Mesenchymal stem cell (in vitro differentiated cells and primary cell): ENCODE results near the gene TK1.

ENCODE experiments used
- DNase-seq: peaks from one replicate; pipeline ENCODE4 v3.0.0-alpha.2; 2013
- H2AFZ ChIP-seq: one replicate; pipeline ENCODE4 v1.6.1; 2013; ENCODE audit warnings: low read depth, mild to moderate bottlenecking, control low read depth, inconsistent platforms, low read length, moderate library complexity
- H2AK5ac ChIP-seq: 2 replicates; pipeline ENCODE4 v1.6.1; 2013; ENCODE audit warnings: low read length, moderate library complexity, mild to moderate bottlenecking, inconsistent platforms; ENCODE audit not compliant: severe bottlenecking
- H2BK120ac ChIP-seq: one replicate; pipeline ENCODE4 v1.6.1; 2013; ENCODE audit warnings: low read depth, mild to moderate bottlenecking, inconsistent platforms, low read length, moderate library complexity
- H2BK12ac ChIP-seq, 2 experiments: one replicate each; pipeline ENCODE4 v1.6.1; 2013; ENCODE audit warnings: inconsistent platforms in 2 of 2, low read length in 2 of 2, mild to moderate bottlenecking in 2 of 2, moderate library complexity in 2 of 2, control low read depth in 1 of 2
- H2BK15ac ChIP-seq: one replicate; pipeline ENCODE4 v1.6.1; 2013; ENCODE audit warnings: mild to moderate bottlenecking, low read depth, inconsistent platforms; ENCODE audit not compliant: poor library complexity, severe bottlenecking
- H2BK5ac ChIP-seq: 2 replicates; pipeline ENCODE4 v1.6.1; 2013; ENCODE audit warnings: low read depth, mild to moderate bottlenecking, low read length, control low read depth, inconsistent platforms; ENCODE audit not compliant: poor library complexity, severe bottlenecking
- H3K14ac ChIP-seq, 2 experiments: one replicate each; pipeline ENCODE4 v1.6.1; 2013; ENCODE audit warnings: inconsistent platforms in 2 of 2, low read length in 2 of 2, control low read depth in 1 of 2, mild to moderate bottlenecking in 1 of 2, moderate library complexity in 1 of 2
- H3K18ac ChIP-seq, 2 experiments: one replicate each; pipeline ENCODE4 v1.6.1; 2013; ENCODE audit warnings: inconsistent platforms in 2 of 2, low read length in 2 of 2, control low read depth in 1 of 2, low read depth in 1 of 2, mild to moderate bottlenecking in 1 of 2
- H3K23ac ChIP-seq, 2 experiments: one replicate each; pipeline ENCODE4 v1.6.1; 2013; ENCODE audit warnings: inconsistent platforms in 2 of 2, low read length in 2 of 2, mild to moderate bottlenecking in 2 of 2, moderate library complexity in 2 of 2, control low read depth in 1 of 2
- H3K27ac ChIP-seq: 2 replicates; pipeline ENCODE4 v1.5.1; 2013; ENCODE audit warnings: mild to moderate bottlenecking, moderate library complexity, low read length, control low read depth, inconsistent platforms; ENCODE audit not compliant: poor library complexity, severe bottlenecking
- H3K27me3 ChIP-seq, 2 experiments: 2 replicates each; pipeline versions ENCODE4 v1.6.1 to v1.7.0; 2013; ENCODE audit warnings: low read length in 2 of 2, mild to moderate bottlenecking in 2 of 2, moderate library complexity in 2 of 2, control low read depth in 1 of 2, inconsistent platforms in 1 of 2; ENCODE audit not compliant: control insufficient read depth in 1 of 2, insufficient read depth in 1 of 2
- H3K36me3 ChIP-seq, 2 experiments: 2 replicates each; pipeline versions ENCODE4 v1.6.1 to v1.7.0; 2013; ENCODE audit warnings: low read length in 2 of 2, control low read depth in 1 of 2, inconsistent platforms in 1 of 2, low read depth in 1 of 2, mild to moderate bottlenecking in 1 of 2; ENCODE audit not compliant: insufficient read depth in 2 of 2, control insufficient read depth in 1 of 2
- H3K4ac ChIP-seq, 2 experiments: one replicate each; pipeline ENCODE4 v1.6.1; 2013; ENCODE audit warnings: inconsistent platforms in 2 of 2, low read length in 2 of 2, mild to moderate bottlenecking in 2 of 2, moderate library complexity in 2 of 2, control low read depth in 1 of 2, low read depth in 1 of 2
- H3K4me1 ChIP-seq: 2 replicates; pipeline ENCODE4 v1.6.1; 2013; ENCODE audit warnings: low read depth, low read length, control low read depth; ENCODE audit not compliant: control insufficient read depth, insufficient read depth
- H3K4me2 ChIP-seq: 2 replicates; pipeline ENCODE4 v1.6.1; 2013; ENCODE audit warnings: low read length, mild to moderate bottlenecking, inconsistent platforms; ENCODE audit not compliant: poor library complexity, severe bottlenecking
- H3K4me3 ChIP-seq, 2 experiments: 2 replicates each; pipeline versions ENCODE4 v1.5.1 to v1.7.0; 2013; ENCODE audit warnings: low read length in 2 of 2, mild to moderate bottlenecking in 2 of 2, control low read depth in 1 of 2, low read depth in 1 of 2; ENCODE audit not compliant: insufficient read depth in 1 of 2
- H3K79me1 ChIP-seq: replicated peaks from 2 replicates; pipeline ENCODE4 v1.6.1; 2013; ENCODE audit warnings: mild to moderate bottlenecking, control low read depth, low read length, inconsistent platforms; ENCODE audit not compliant: poor library complexity, severe bottlenecking
- H3K9ac ChIP-seq: 2 replicates; pipeline ENCODE4 v1.7.0; 2013; ENCODE audit warnings: mild to moderate bottlenecking, low read length, moderate library complexity
- H3K9me3 ChIP-seq: 2 replicates; pipeline ENCODE4 v1.7.0; 2013; ENCODE audit warnings: mild to moderate bottlenecking, low read length; ENCODE audit not compliant: control insufficient read depth
- H4K8ac ChIP-seq: one replicate; pipeline ENCODE4 v1.6.1; 2013; ENCODE audit warnings: inconsistent platforms, mild to moderate bottlenecking, low read length, moderate library complexity
- H4K91ac ChIP-seq: one replicate; pipeline ENCODE4 v1.6.1; 2013; ENCODE audit warnings: mild to moderate bottlenecking, low read length, inconsistent platforms
- WGBS: methylation state at CpG from one replicate; pipeline ENCODE4 v1.1.7; 2013; ENCODE audit warnings: mixed read lengths; 5-methylcytosine and 5-hydroxymethylcytosine counted together

Gene TK1

DNA sequence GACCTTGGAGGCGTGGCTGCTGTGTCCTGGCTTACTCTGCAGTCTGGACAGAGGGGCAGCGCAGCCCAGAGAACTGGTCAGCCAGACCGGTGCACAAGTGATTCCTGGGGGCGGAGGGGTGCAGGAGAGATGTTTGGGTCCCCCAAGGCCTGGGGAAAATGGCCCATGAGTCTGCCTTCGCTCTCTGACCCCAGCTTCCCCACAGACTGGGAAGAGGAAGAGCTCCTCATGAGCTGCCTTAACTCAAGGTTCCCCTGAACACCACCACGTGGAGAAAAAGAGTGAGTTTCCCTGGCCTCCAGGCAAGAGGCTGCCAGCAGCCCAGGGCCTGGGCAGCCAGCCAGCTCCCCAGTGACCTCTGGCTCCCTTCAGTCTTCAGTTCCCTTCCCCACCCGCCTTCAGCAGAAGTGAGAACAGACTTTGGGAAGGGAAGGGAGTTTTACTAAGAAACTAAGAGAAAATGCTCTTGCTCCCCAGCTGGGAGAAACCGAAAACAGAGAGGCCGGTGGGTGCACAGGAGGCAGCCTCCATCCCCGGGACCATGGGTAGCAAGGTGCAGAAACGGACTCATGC is 42.6 kb downstream of the TK1 start:
- peak; percentile 77 for DNase-seq
- Histone ChIP-seq H3K4ac (peak overlapping the region; percentile 49 to 71), H3K4me2 (no peak overlapping the region), H2BK12ac (peak overlapping the region; percentile 93 to 96), H2BK15ac (peak overlapping the region; percentile 12), H2BK120ac (no peak overlapping the region), H3K36me3 (no peaks in the 10 kb centered on the region), H3K27ac (no peak overlapping the region), H4K8ac (no peak overlapping the region), H3K4me1 (peaks cover 42% of the 10 kb centered on the region), H2AFZ (no peak overlapping the region), H3K4me3 (no peak overlapping the region), H3K27me3 (peaks cover 0 to 16% of the 10 kb centered on the region in 2 experiments), H3K18ac (peak overlapping the region; percentile 28 to 91), H2AK5ac (no peak overlapping the region), H3K79me1 (no peaks in the 10 kb centered on the region), H3K14ac (peak overlapping the region in 1 of 2 experiments; percentile 98), H3K9ac (no peak overlapping the region), H3K23ac (no peak overlapping the region), H4K91ac (peak overlapping the region; percentile 47), H2BK5ac (no peak overlapping the region), H3K9me3 (no peaks in the 10 kb centered on the region)
- 80% methylated on average over 10 of the region's 11 CpGs for WGBS

DNA sequence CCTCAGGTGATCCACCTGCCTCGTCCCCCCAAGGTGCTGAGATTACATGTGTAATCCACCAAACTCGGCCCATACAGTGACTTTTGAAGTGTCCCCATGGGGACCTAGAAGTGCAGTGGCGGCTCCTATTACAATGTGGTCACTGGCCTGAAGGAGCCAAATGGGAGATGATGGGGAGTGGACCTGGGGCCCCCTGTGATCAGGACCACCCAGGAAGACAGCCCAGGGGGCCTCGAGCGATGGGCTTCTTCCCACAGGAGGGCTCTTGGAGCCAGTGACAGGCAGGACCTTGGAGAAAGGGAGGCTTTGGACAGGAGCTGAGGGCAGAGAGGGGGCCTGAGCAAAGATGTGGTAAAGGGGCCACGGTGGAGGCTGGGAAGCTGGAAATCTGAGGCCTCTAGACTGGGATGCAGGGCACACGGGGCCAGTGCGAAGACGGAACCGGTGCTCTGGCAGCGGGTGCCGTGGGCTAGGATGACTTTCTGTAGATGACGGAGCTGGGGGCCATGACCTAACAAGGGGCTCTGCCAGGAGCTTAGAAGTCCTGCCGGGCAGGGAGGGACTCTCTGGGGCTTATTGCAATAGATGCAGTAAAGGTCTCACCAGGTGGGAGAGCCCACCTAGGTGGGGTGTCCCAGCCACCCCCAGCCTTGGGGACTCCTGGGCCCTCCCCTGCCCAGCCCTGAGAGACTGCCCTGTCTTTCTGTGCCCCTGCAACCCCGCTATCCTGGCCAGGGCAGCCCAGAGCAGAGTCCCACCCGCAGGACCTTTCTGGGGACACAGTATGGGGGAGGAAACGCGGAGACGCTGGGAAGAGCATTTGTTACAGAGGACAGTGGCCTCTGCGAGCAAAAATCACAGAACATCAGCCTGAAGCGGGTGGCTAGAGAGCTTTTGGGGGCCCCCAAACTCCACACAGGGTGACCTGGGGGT is 43.4 kb downstream of the TK1 start:
- H3K4ac ChIP-seq = peak overlapping the region; percentile 49 to 71
- H2BK15ac ChIP-seq = peak overlapping the region; percentile 33
- peaks cover 0 to 18% of the 10 kb centered on the region in 2 experiments for H3K27me3 ChIP-seq
- no peak overlapping the region for H2AFZ ChIP-seq
- no peak overlapping the region for H3K9ac ChIP-seq
- H3K4me3 ChIP-seq = no peak overlapping the region
- H3K36me3 ChIP-seq = no peaks in the 10 kb centered on the region
- peaks cover 42% of the 10 kb centered on the region for H3K4me1 ChIP-seq
- no peak overlapping the region for H3K23ac ChIP-seq
- peak overlapping the region in 1 of 2 experiments; percentile 22 for H3K14ac ChIP-seq
- no peak overlapping the region for H2BK5ac ChIP-seq
- peak overlapping the region; percentile 47 to 75 for H3K18ac ChIP-seq
- no peak for DNase-seq
- no peaks in the 10 kb centered on the region for H3K79me1 ChIP-seq
- no peaks in the 10 kb centered on the region for H3K9me3 ChIP-seq
- peak overlapping the region; percentile 41 for H4K8ac ChIP-seq
- WGBS = 93% methylated on average over 21 of the region's 21 CpGs
- no peak overlapping the region for H3K4me2 ChIP-seq
- H2BK12ac ChIP-seq = peak overlapping the region; percentile 91 to 96
- H2AK5ac ChIP-seq = peak overlapping the region; percentile 37
- peak overlapping the region; percentile 70 for H4K91ac ChIP-seq
- peak overlapping the region; percentile 52 for H2BK120ac ChIP-seq
- H3K27ac ChIP-seq = no peak overlapping the region

GRCh38 chr17:78142119-78142861 is 44.6 kb downstream of the TK1 start:
- Histone ChIP-seq H4K91ac (no peak overlapping the region), H2BK12ac (peak overlapping the region in 1 of 2 experiments; percentile 40), H3K4ac (no peak overlapping the region), H2BK15ac (peak overlapping the region; percentile 31), H2BK5ac (no peak overlapping the region), H2BK120ac (no peak overlapping the region), H3K23ac (no peak overlapping the region), H3K79me1 (no peaks in the 10 kb centered on the region), H3K4me2 (no peak overlapping the region), H2AFZ (no peak overlapping the region), H3K27me3 (peaks cover 0 to 22% of the 10 kb centered on the region in 2 experiments), H3K18ac (peak overlapping the region in 1 of 2 experiments; percentile 49), H3K9me3 (no peaks in the 10 kb centered on the region), H3K36me3 (no peaks in the 10 kb centered on the region), H3K14ac (no peak overlapping the region), H3K4me1 (peaks cover 42% of the 10 kb centered on the region), H2AK5ac (no peak overlapping the region), H3K4me3 (no peak overlapping the region), H3K9ac (no peak overlapping the region), H3K27ac (no peak overlapping the region), H4K8ac (no peak overlapping the region)
- WGBS = 76% methylated on average over 16 of the region's 16 CpGs
- DNase-seq = peak; percentile 60
